K562 (cell line): ENCODE results near the gene AMZ2. TPM values are rescaled to one million over a fixed set of nuclear protein-coding genes. Genes with fewer than 3 reads are reported as not detected.

Experiments used
- ATAC-seq: fragments of 200-7000 bp; cut with Tn5 transposase; 3 replicates; pipeline ENCODE4 v1.9.1; 2020; ENCODE audit warnings: moderate library complexity
- BruUV-seq: library from RNA; stranded (reverse); fragments of 400-500 nt; replicated peaks from 2 replicates; lab custom pipeline; 2021; lab: Mats Ljungman, UMichigan
- CTCF ChIA-PET: fragments of 300-600 bp; formaldehyde crosslinking; extraction: SDS; loops from one replicate; lab custom pipeline; 2021; ENCODE audit warnings: low intra/inter-chr PET ratio; lab: Yijun Ruan, JAX
- POLR2A ChIA-PET: fragments of 300-600, 350-650 bp; sonication (Branson Sonifier 250); formaldehyde crosslinking; extraction: SDS; loops from one replicate; lab custom pipeline; 2021; ENCODE audit warnings: antibody characterized with exemption, inconsistent platforms; lab: Yijun Ruan, JAX
- DNase-seq, 4 experiments: peaks; one replicate each; pipeline versions ENCODE4 v3.0.0 to v3.0.0-alpha.2; 2011 to 2018; ENCODE audit warnings: low spot score in 3 of 4, mixed read lengths in 3 of 4; ENCODE audit errors: extremely low read depth in 1 of 4
- FAIRE-seq: peaks from 2 replicates; lab custom pipeline; 2011; peaks lifted over from hg19 to GRCh38; lab: Jason Lieb, UNC
- H2AFZ ChIP-seq: 2 replicates; pipeline ENCODE4 v1.6.0; 2011; ENCODE audit warnings: low read depth, low read length, control low read depth, inconsistent platforms
- H3K27ac ChIP-seq: fragments of 200-600 bp; 3 replicates; pipeline ENCODE4 v1.8.0; 2011; ENCODE audit warnings: low read depth, mild to moderate bottlenecking, control low read depth, inconsistent platforms, low read length, moderate library complexity, mixed read lengths; ENCODE audit errors: extremely low read depth
- H3K27me3 ChIP-seq, 2 experiments: fragments of 300-600 bp in 1 of 2; 2 replicates in 1 of 2; 3 replicates in 1 of 2; pipeline versions ENCODE4 v1.6.0 to v1.8.0; 2011; ENCODE audit warnings: inconsistent platforms in 2 of 2, low read length in 2 of 2, mild to moderate bottlenecking in 1 of 2, mixed read lengths in 1 of 2, moderate library complexity in 1 of 2; ENCODE audit not compliant: control insufficient read depth in 2 of 2, insufficient read depth in 2 of 2
- H3K36me3 ChIP-seq: fragments of 300-600 bp; 3 replicates; pipeline ENCODE4 v1.8.0; 2011; ENCODE audit warnings: mild to moderate bottlenecking, low read length, inconsistent platforms; ENCODE audit not compliant: control insufficient read depth, insufficient read depth
- H3K4me1 ChIP-seq, 2 experiments: fragments of 200-600 bp in 1 of 2; replicated peaks in 1 of 2; 2 replicates in 1 of 2; 3 replicates in 1 of 2; pipeline versions ENCODE4 v1.5.1 to v1.8.0; 2011; ENCODE audit warnings: inconsistent platforms in 2 of 2, low read length in 2 of 2, mild to moderate bottlenecking in 1 of 2, mixed read lengths in 1 of 2, moderate library complexity in 1 of 2; ENCODE audit not compliant: control insufficient read depth in 2 of 2, insufficient read depth in 2 of 2
- H3K4me2 ChIP-seq: 2 replicates; pipeline ENCODE4 v1.6.1; 2011; ENCODE audit warnings: low read length, control low read depth, inconsistent platforms, mixed read lengths; ENCODE audit not compliant: insufficient read depth
- H3K4me3 ChIP-seq: fragments of 200-600 bp; sonication (generic), shearing (Covaris generic); 2 replicates; pipeline ENCODE4 v1.5.1; 2016; ENCODE audit warnings: control low read depth, inconsistent platforms
- H3K79me2 ChIP-seq: fragments of 200-600 bp; 3 replicates; pipeline ENCODE4 v1.8.0; 2011; ENCODE audit warnings: low read length, inconsistent platforms; ENCODE audit not compliant: control insufficient read depth, insufficient read depth
- H3K9ac ChIP-seq, 2 experiments: 2 replicates each; pipeline versions ENCODE4 v1.6.0 to v1.6.1; 2011; ENCODE audit warnings: low read depth in 2 of 2, low read length in 2 of 2, control low read depth in 1 of 2, inconsistent platforms in 1 of 2, mild to moderate bottlenecking in 1 of 2, mixed read lengths in 1 of 2; ENCODE audit not compliant: insufficient read depth in 1 of 2
- H3K9me1 ChIP-seq: one replicate; pipeline ENCODE4 v1.6.0; 2011; ENCODE audit warnings: inconsistent platforms, mild to moderate bottlenecking, low read length, moderate library complexity; ENCODE audit not compliant: control insufficient read depth, insufficient read depth
- H3K9me3 ChIP-seq: replicated peaks from 2 replicates; pipeline ENCODE4 v1.5.1; 2011; ENCODE audit warnings: low read depth, low read length, inconsistent platforms; ENCODE audit not compliant: control insufficient read depth, insufficient read depth
- H4K20me1 ChIP-seq: replicated peaks from 2 replicates; pipeline ENCODE4 v1.6.1; 2011; ENCODE audit warnings: low read length, inconsistent platforms, mixed read lengths; ENCODE audit not compliant: control insufficient read depth, insufficient read depth
- BRD4 ChIP-seq: fragments of 200-600 bp; sonication (generic); IDR thresholded peaks from 2 replicates; pipeline ENCODE4 v1.6.1; 2017; ENCODE audit warnings: inconsistent platforms
- MXI1 ChIP-seq: IDR thresholded peaks from 2 replicates; pipeline ENCODE4 v1.6.1; 2011; ENCODE audit warnings: low read depth, mild to moderate bottlenecking, improper control_type of control experiment, low read length
- NFIC ChIP-seq: fragments of 450-650 bp; IDR thresholded peaks from 2 replicates; pipeline ENCODE4 v1.6.1; 2017; ENCODE audit warnings: mild to moderate bottlenecking, inconsistent platforms
- RUNX1 ChIP-seq: sonication (generic); IDR thresholded peaks from 2 replicates; pipeline ENCODE4 v1.6.1; 2016; ENCODE audit warnings: antibody characterized with exemption, low read depth
- SRSF7 ChIP-seq: fragments of 200-400 bp; formaldehyde crosslinking; optimal IDR thresholded peaks from 2 replicates; pipeline ENCODE3; 2017; ENCODE audit warnings: mild to moderate bottlenecking, low read depth, low read length
- TARDBP ChIP-seq: fragments of 450-650 bp; IDR thresholded peaks from 2 replicates; pipeline ENCODE4 v1.6.1; 2016
- ZNF551 ChIP-seq: fragments of 250-450 bp; sonication (Bioruptor Pico); IDR thresholded peaks from 2 replicates; pipeline ENCODE4 v1.5.0; 2021; ENCODE audit warnings: mild to moderate bottlenecking, moderate library complexity
- WGBS: fragments of 100-300 bp; shearing (Covaris generic); methylation state at CpG from one replicate; pipeline ENCODE4 v1.1.6; 2016; ENCODE audit warnings: low coverage, mixed read lengths; ENCODE audit not compliant: insufficient coverage; ENCODE audit errors: missing lambda C conversion rate; 5-methylcytosine and 5-hydroxymethylcytosine counted together
- in situ Hi-C: fragments of 300-500 bp; cut with MboI; formaldehyde crosslinking; loops from 4 replicates; pipeline ENCODE4 v1.15.0; 2018; ENCODE audit warnings: inconsistent platforms, mixed read lengths
- intact Hi-C: fragments of 100-400 bp; cut with micrococcal nuclease; formaldehyde crosslinking; loops from 2 replicates; pipeline ENCODE4 v1.14.2; 2022
- polyA plus RNA-seq, 8 experiments: library from polyadenylated mRNA; depleted of rRNA in 4 of 8; stranded (reverse) in 5 of 8; unstranded in 3 of 8; fragments of >200 nt; fragmentation: Nextera tagmentation in 2 of 8; fragmentation: Illumina TruSeq in 1 of 8; extraction: Ambion mirVana in 2 of 8; extraction: Trizol in 1 of 8; gene quantifications; 2 replicates each; pipeline versions ENCODE4 v1.2.1 to v1.2.3, GENCODE V29; 2011 to 2014; ENCODE audit warnings: inconsistent platforms in 1 of 8, missing spikeins in 1 of 8
- total RNA-seq, 7 experiments: library from RNA; depleted of rRNA in 6 of 7; stranded (reverse); fragments of >200 nt in 6 of 7; fragmentation: Illumina TruSeq in 2 of 7; extraction: Trizol in 2 of 7; gene quantifications; 2 replicates each; pipeline versions ENCODE4 v1.2.1 to v1.2.3, GENCODE V29; 2011 to 2021; ENCODE audit warnings: low replicate concordance in 1 of 7
- TF ChIP-seq, protein P1 (sequence below): fragments of 200-800 bp; sonication (Bioruptor generic); IDR thresholded peaks from 2 replicates; pipeline ENCODE4 v1.6.1; 2016; ENCODE audit warnings: missing genetic modification characterization, missing compliant biosample characterization
- TF ChIP-seq, protein P2 (sequence below): sonication (generic); formaldehyde crosslinking; IDR thresholded peaks from 2 replicates; pipeline ENCODE4 v1.8.0; 2022; ENCODE audit warnings: mild to moderate bottlenecking, missing genetic modification reagents, borderline replicate concordance
- TF ChIP-seq, protein P3 (sequence below): fragments of 450-650 bp; IDR thresholded peaks from 2 replicates; pipeline ENCODE4 v1.6.1; 2016; ENCODE audit warnings: mild to moderate bottlenecking

Gene AMZ2
- total and polyA plus RNA-seq, 9 of the 15 experiments (the other 6 are each of a cell fraction or from before 2014, with no cell fraction given), result 22.6 to 92.2 (median 52.6) TPM

DNA sequence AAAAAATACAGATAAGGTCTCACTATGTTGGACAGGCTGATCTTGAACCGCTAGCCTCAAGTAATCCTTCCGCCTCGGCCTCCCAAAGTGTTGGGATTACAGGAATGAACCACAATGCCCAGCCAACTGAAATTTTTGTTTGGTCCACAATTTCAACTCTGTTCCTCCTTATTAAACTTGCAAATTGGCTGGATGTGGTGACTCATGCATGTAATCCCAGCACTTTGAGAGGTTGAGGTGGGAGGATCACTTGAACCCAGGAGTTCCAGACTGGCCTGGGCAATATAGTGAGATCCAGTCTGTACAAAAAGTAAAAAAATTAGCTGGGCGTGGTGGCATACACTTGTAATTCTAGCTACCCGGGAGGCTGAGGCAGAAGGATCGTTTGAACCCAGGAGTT, 56.9 kb downstream of the AMZ2 start (continued):
- TF ChIP-seq MXI1 (no peak), SRSF7 (no peak)
- TF ChIP-seq, protein P1, sequence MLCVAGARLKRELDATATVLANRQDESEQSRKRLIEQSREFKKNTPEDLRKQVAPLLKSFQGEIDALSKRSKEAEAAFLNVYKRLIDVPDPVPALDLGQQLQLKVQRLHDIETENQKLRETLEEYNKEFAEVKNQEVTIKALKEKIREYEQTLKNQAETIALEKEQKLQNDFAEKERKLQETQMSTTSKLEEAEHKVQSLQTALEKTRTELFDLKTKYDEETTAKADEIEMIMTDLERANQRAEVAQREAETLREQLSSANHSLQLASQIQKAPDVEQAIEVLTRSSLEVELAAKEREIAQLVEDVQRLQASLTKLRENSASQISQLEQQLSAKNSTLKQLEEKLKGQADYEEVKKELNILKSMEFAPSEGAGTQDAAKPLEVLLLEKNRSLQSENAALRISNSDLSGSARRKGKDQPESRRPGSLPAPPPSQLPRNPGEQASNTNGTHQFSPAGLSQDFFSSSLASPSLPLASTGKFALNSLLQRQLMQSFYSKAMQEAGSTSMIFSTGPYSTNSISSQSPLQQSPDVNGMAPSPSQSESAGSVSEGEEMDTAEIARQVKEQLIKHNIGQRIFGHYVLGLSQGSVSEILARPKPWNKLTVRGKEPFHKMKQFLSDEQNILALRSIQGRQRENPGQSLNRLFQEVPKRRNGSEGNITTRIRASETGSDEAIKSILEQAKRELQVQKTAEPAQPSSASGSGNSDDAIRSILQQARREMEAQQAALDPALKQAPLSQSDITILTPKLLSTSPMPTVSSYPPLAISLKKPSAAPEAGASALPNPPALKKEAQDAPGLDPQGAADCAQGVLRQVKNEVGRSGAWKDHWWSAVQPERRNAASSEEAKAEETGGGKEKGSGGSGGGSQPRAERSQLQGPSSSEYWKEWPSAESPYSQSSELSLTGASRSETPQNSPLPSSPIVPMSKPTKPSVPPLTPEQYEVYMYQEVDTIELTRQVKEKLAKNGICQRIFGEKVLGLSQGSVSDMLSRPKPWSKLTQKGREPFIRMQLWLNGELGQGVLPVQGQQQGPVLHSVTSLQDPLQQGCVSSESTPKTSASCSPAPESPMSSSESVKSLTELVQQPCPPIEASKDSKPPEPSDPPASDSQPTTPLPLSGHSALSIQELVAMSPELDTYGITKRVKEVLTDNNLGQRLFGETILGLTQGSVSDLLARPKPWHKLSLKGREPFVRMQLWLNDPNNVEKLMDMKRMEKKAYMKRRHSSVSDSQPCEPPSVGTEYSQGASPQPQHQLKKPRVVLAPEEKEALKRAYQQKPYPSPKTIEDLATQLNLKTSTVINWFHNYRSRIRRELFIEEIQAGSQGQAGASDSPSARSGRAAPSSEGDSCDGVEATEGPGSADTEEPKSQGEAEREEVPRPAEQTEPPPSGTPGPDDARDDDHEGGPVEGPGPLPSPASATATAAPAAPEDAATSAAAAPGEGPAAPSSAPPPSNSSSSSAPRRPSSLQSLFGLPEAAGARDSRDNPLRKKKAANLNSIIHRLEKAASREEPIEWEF (CRISPR knock-in tag), result no peak

DNA sequence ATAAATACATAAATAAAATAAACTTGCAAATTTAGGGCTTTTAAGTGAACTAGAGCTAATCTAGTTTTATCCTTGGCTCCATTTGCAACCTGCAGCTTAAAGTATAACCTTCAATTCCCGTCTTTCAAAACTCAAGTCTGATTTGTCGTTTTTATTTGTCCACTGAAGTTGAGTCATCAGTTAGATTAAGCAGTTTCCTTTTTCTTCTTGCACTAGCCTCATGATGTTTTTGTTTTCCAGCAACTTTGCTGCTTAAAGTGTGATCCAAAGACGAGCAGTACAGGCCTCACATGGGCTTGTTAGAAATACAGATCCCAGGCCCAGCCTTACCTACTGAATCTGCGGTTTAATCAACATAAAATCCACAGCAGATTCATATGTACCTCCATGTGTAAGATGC, 57.3 kb downstream of the AMZ2 start:
- intact Hi-C loops, result no loop called here
- in situ Hi-C loops, result no loop called here
- H4K20me1 ChIP-seq, result no peaks in the 10 kb centered on the region
- no peaks in the 10 kb centered on the region for H3K9me3 ChIP-seq
- peaks cover 0 to 4% of the 10 kb centered on the region in 2 experiments; a peak in 1 of 5 replicates for H3K4me1 ChIP-seq
- no peaks in the 10 kb centered on the region for H3K36me3 ChIP-seq
- no peak overlapping the region for H3K4me3 ChIP-seq
- BruUV-seq, result no TSS peak
- no peak overlapping the region for H2AFZ ChIP-seq
- H3K27me3 ChIP-seq, result peaks cover 9 to 29% of the 10 kb centered on the region in 2 experiments
- DNase-seq, result no peak
- H3K9ac ChIP-seq, result no peak overlapping the region
- POLR2A ChIA-PET, result no interaction called here
- CTCF ChIA-PET, result no interaction called here
- no peaks in the 10 kb centered on the region for H3K9me1 ChIP-seq
- no peak overlapping the region for H3K4me2 ChIP-seq
- WGBS, result 4% methylated on average over 4 of the region's 4 CpGs
- H3K27ac ChIP-seq, result no peak overlapping the region
- no peaks in the 10 kb centered on the region for H3K79me2 ChIP-seq
- ATAC-seq, result no peak
- FAIRE-seq, result no peak
- TF ChIP-seq, protein P2, sequence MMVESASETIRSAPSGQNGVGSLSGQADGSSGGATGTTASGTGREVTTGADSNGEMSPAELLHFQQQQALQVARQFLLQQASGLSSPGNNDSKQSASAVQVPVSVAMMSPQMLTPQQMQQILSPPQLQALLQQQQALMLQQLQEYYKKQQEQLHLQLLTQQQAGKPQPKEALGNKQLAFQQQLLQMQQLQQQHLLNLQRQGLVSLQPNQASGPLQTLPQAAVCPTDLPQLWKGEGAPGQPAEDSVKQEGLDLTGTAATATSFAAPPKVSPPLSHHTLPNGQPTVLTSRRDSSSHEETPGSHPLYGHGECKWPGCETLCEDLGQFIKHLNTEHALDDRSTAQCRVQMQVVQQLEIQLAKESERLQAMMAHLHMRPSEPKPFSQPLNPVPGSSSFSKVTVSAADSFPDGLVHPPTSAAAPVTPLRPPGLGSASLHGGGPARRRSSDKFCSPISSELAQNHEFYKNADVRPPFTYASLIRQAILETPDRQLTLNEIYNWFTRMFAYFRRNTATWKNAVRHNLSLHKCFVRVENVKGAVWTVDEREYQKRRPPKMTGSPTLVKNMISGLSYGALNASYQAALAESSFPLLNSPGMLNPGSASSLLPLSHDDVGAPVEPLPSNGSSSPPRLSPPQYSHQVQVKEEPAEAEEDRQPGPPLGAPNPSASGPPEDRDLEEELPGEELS (CRISPR knock-in tag), result no peak
- TF ChIP-seq BRD4, result no peak
- no peak for TF ChIP-seq RUNX1
- no peak for TF ChIP-seq NFIC
- TF ChIP-seq ZNF551 (CRISPR knock-in tag), result no peak
- TF ChIP-seq, protein P3, sequence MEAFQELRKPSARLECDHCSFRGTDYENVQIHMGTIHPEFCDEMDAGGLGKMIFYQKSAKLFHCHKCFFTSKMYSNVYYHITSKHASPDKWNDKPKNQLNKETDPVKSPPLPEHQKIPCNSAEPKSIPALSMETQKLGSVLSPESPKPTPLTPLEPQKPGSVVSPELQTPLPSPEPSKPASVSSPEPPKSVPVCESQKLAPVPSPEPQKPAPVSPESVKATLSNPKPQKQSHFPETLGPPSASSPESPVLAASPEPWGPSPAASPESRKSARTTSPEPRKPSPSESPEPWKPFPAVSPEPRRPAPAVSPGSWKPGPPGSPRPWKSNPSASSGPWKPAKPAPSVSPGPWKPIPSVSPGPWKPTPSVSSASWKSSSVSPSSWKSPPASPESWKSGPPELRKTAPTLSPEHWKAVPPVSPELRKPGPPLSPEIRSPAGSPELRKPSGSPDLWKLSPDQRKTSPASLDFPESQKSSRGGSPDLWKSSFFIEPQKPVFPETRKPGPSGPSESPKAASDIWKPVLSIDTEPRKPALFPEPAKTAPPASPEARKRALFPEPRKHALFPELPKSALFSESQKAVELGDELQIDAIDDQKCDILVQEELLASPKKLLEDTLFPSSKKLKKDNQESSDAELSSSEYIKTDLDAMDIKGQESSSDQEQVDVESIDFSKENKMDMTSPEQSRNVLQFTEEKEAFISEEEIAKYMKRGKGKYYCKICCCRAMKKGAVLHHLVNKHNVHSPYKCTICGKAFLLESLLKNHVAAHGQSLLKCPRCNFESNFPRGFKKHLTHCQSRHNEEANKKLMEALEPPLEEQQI, result no peak
- TF ChIP-seq TARDBP, result no peak
